DND-41 (cell line): ENCODE data around the gene TBC1D14.
"Not testable (repeated sequence)": the region's sequence is repeated elsewhere in the genome, so short reads cannot be mapped to it uniquely, and the experiment has no call there.

ENCODE experiments used
- ATAC-seq: fragments of 200-7000 bp; cut with Tn5 transposase; 3 replicates; pipeline ENCODE4 v1.9.1; 2021; ENCODE audit warnings: low read depth; ENCODE audit not compliant: insufficient read depth
- DNase-seq: peaks from one replicate; pipeline ENCODE4 v3.0.0-alpha.2; 2020
- H2AFZ ChIP-seq: 2 replicates; pipeline ENCODE4 v1.6.0; 2012; ENCODE audit warnings: low read depth, low read length
- H3K27ac ChIP-seq: 2 replicates; pipeline ENCODE4 v1.5.1; 2012; ENCODE audit warnings: low read length, inconsistent platforms
- H3K27me3 ChIP-seq: fragments of 200-600 bp; sonication (generic); 2 replicates; pipeline ENCODE4 v1.6.0; 2012; ENCODE audit warnings: low read length, mild to moderate bottlenecking, inconsistent platforms; ENCODE audit not compliant: insufficient read depth, poor library complexity
- H3K36me3 ChIP-seq: 2 replicates; pipeline ENCODE4 v1.5.1; 2012; ENCODE audit warnings: low read length, inconsistent platforms; ENCODE audit not compliant: insufficient read depth
- H3K4me1 ChIP-seq: 2 replicates; pipeline ENCODE4 v1.5.1; 2012; ENCODE audit warnings: mild to moderate bottlenecking, low read length; ENCODE audit not compliant: insufficient read depth
- H3K4me2 ChIP-seq: 2 replicates; pipeline ENCODE4 v1.6.0; 2012; ENCODE audit warnings: mild to moderate bottlenecking, moderate library complexity, low read length, inconsistent platforms; ENCODE audit not compliant: insufficient read depth
- H3K4me3 ChIP-seq, 2 experiments: fragments of 200-600 bp in 1 of 2; shearing (Covaris generic) in 1 of 2; 2 replicates each; pipeline ENCODE4 v1.5.1; 2012 to 2016; ENCODE audit warnings: inconsistent platforms in 2 of 2, low read length in 2 of 2, mild to moderate bottlenecking in 2 of 2, low read depth in 1 of 2, moderate library complexity in 1 of 2
- H3K79me2 ChIP-seq: 2 replicates; pipeline ENCODE4 v1.6.0; 2012; ENCODE audit warnings: low read length, inconsistent platforms; ENCODE audit not compliant: insufficient read depth
- H3K9ac ChIP-seq: 2 replicates; pipeline ENCODE4 v1.6.0; 2012; ENCODE audit warnings: low read depth, mild to moderate bottlenecking, inconsistent platforms, low read length, moderate library complexity
- H3K9me3 ChIP-seq: 2 replicates; pipeline ENCODE4 v1.5.1; 2012; ENCODE audit warnings: low read length, moderate library complexity, mild to moderate bottlenecking, inconsistent platforms; ENCODE audit not compliant: insufficient read depth, severe bottlenecking
- H4K20me1 ChIP-seq: 2 replicates; pipeline ENCODE4 v1.6.0; 2012; ENCODE audit warnings: low read length; ENCODE audit not compliant: insufficient read depth
- CTCF ChIP-seq: IDR thresholded peaks from 2 replicates; pipeline ENCODE4 v1.5.1; 2012; ENCODE audit warnings: borderline replicate concordance, low read length, moderate library complexity, mild to moderate bottlenecking; ENCODE audit not compliant: poor library complexity, severe bottlenecking; ENCODE audit errors: extremely low read depth
- EZH2 ChIP-seq: IDR thresholded peaks from 3 replicates; pipeline ENCODE4 v1.6.1; 2012; ENCODE audit warnings: borderline replicate concordance, low read depth, mild to moderate bottlenecking, moderate library complexity, low read length, inconsistent platforms; ENCODE audit not compliant: severe bottlenecking

TBC1D14 gene

GRCh38 chr4:6974138-6974848, 64.7 kb downstream of the TBC1D14 start:
- ATAC-seq (peak; percentile 98), DNase-seq (peak; percentile 86)
- Histone ChIP-seq H3K9ac (no peak overlapping the region), H3K9me3 (no peaks in the 10 kb centered on the region), H3K79me2 (peaks cover 5% of the 10 kb centered on the region; the same call in 1 of the 2 replicates), H3K36me3 (peaks cover 8% of the 10 kb centered on the region; the same call in 1 of the 2 replicates), H3K4me1 (peaks cover 7% of the 10 kb centered on the region; the same call in 1 of the 2 replicates), H3K4me2 (no peak overlapping the region), H3K27me3 (no peaks in the 10 kb centered on the region), H3K4me3 (no peak overlapping the region), H2AFZ (no peak overlapping the region), H4K20me1 (peaks cover 16% of the 10 kb centered on the region), H3K27ac (no peak overlapping the region)
- peak; percentile 94 for TF ChIP-seq CTCF
- TF ChIP-seq EZH2 = no peak

GRCh38 chr4:6977846-6978245, 68.2 kb downstream of the TBC1D14 start:
- H3K36me3 ChIP-seq, H3K27me3 ChIP-seq, DNase-seq, H3K4me2 ChIP-seq, H2AFZ ChIP-seq, H4K20me1 ChIP-seq, H3K9me3 ChIP-seq, H3K4me3 ChIP-seq, H3K4me1 ChIP-seq, H3K9ac ChIP-seq, H3K79me2 ChIP-seq, H3K27ac ChIP-seq, ATAC-seq: not testable (repeated sequence)

GRCh38 chr4:6983544-6984142, 74.0 kb downstream of the TBC1D14 start:
- DNase-seq = no peak
- Histone ChIP-seq H3K4me3 (no peak overlapping the region), H3K27me3 (no peaks in the 10 kb centered on the region), H2AFZ (no peak overlapping the region), H4K20me1 (peaks cover 17% of the 10 kb centered on the region), H3K27ac (no peak overlapping the region), H3K9ac (no peak overlapping the region), H3K4me1 (peaks cover 36% of the 10 kb centered on the region), H3K9me3 (no peaks in the 10 kb centered on the region), H3K4me2 (no peak overlapping the region), H3K36me3 (peaks cover 3% of the 10 kb centered on the region; the same call in 1 of the 2 replicates), H3K79me2 (peaks cover 29% of the 10 kb centered on the region)
- TF ChIP-seq EZH2 (no peak), CTCF (no peak)
- ATAC-seq = no peak
